Measurements from ENCODE around the gene IL1RL1. TPM values are rescaled to one million over a fixed set of nuclear protein-coding genes. Genes with fewer than 3 reads are reported as not detected.
"Not testable (repeated sequence)": the region's sequence is repeated elsewhere in the genome, so short reads cannot be mapped to it uniquely, and the experiment has no call there.

IL1RL1 gene
- total RNA-seq, 1 donor from 2014 or later, result 144 TPM

GRCh38 chr2:102291319-102292075 is 19.9 kb upstream of the IL1RL1 start:
- no peak for DNase-seq (ENCODE audit: low read depth, low spot score)

GRCh38 chr2:102294802-102295489 is 16.4 kb upstream of the IL1RL1 start:
- DNase-seq (ENCODE audit: low read depth, low spot score), result no peak

- no peak for DNase-seq (ENCODE audit: low read depth, low spot score)
Observed at GRCh38 chr2:102295566-102295965, 15.8 kb upstream of the IL1RL1 start.

- DNase-seq (ENCODE audit: low read depth, low spot score), result no peak
Observed at GRCh38 chr2:102296449-102296848, 14.9 kb upstream of the IL1RL1 start.

GRCh38 chr2:102297891-102298290 is 13.5 kb upstream of the IL1RL1 start:
- no peak for DNase-seq (ENCODE audit: low read depth, low spot score)

GRCh38 chr2:102301867-102302362 is 9.4 kb upstream of the IL1RL1 start:
- no peak for DNase-seq (ENCODE audit: low read depth, low spot score)

- DNase-seq (ENCODE audit: low read depth, low spot score), result no peak
Observed at GRCh38 chr2:102302458-102302857, 8.9 kb upstream of the IL1RL1 start.

GRCh38 chr2:102303589-102303988 is 7.8 kb upstream of the IL1RL1 start:
- no peak for DNase-seq (ENCODE audit: low read depth, low spot score)

- no peak for DNase-seq (ENCODE audit: low read depth, low spot score)
Observed at GRCh38 chr2:102304268-102304667, 7.1 kb upstream of the IL1RL1 start.

- DNase-seq (ENCODE audit: low read depth, low spot score), result no peak
Observed at GRCh38 chr2:102304711-102305611, 6.4 kb upstream of the IL1RL1 start.

- DNase-seq (ENCODE audit: low read depth, low spot score), result no peak
Observed at GRCh38 chr2:102306125-102306524, 5.2 kb upstream of the IL1RL1 start.

GRCh38 chr2:102313025-102313424 is 1.7 kb downstream of the IL1RL1 start:
- DNase-seq (ENCODE audit: low read depth, low spot score), result no peak

- no peak for DNase-seq (ENCODE audit: low read depth, low spot score)
Observed at GRCh38 chr2:102313471-102313870, 2.1 kb downstream of the IL1RL1 start.

- DNase-seq (ENCODE audit: low read depth, low spot score), result no peak
Observed at GRCh38 chr2:102313950-102314349, 2.6 kb downstream of the IL1RL1 start.

GRCh38 chr2:102315921-102316320 is 4.6 kb downstream of the IL1RL1 start:
- no peak for DNase-seq (ENCODE audit: low read depth, low spot score)

GRCh38 chr2:102317715-102318114 is 6.4 kb downstream of the IL1RL1 start:
- no peak for DNase-seq (ENCODE audit: low read depth, low spot score)

- DNase-seq (ENCODE audit: low read depth, low spot score), result no peak
Observed at GRCh38 chr2:102318437-102318836, 7.1 kb downstream of the IL1RL1 start.

GRCh38 chr2:102321941-102322719 is 10.8 kb downstream of the IL1RL1 start:
- no peak for DNase-seq (ENCODE audit: low read depth, low spot score)

GRCh38 chr2:102324914-102325313 is 13.6 kb downstream of the IL1RL1 start:
- not testable (repeated sequence) for DNase-seq (ENCODE audit: low read depth, low spot score)

GRCh38 chr2:102331311-102331980 is 20.1 kb downstream of the IL1RL1 start:
- DNase-seq (ENCODE audit: low read depth, low spot score), result no peak
